Measurements from ENCODE around the gene SFPQ.

- no peak for TF ChIP-seq POLR2A (IDR thresholded peaks at IDR 0.05)
- no peak for TF ChIP-seq CTCF (IDR thresholded peaks at IDR 0.05)
- TF ChIP-seq POLR2AphosphoS5 (IDR thresholded peaks at IDR 0.05): no peak
Measured at GRCh38 chr1:35210321-35211119, 17.6 kb upstream of the SFPQ start.
